ENCODE results near the gene TLL2.

Gene TLL2

GRCh38 chr10:96408201-96408600, 105.5 kb downstream of the TLL2 start:
- DNase-seq (ENCODE audit: low read depth) = no peak
- no peak for TF ChIP-seq CTCF (conservative IDR thresholded peaks at IDR 0.05; ENCODE audit: low read length)
- H3K4me3 ChIP-seq (ENCODE audit: low read length) = no peak overlapping the region

GRCh38 chr10:96407560-96408069, 106.1 kb downstream of the TLL2 start:
- H3K4me3 ChIP-seq (ENCODE audit: low read length) = no peak overlapping the region
- no peak for TF ChIP-seq CTCF (conservative IDR thresholded peaks at IDR 0.05; ENCODE audit: low read length)
- DNase-seq (ENCODE audit: low read depth) = no peak

GRCh38 chr10:96406091-96406490, 107.6 kb downstream of the TLL2 start:
- no peak for TF ChIP-seq CTCF (conservative IDR thresholded peaks at IDR 0.05; ENCODE audit: low read length)
- H3K4me3 ChIP-seq (ENCODE audit: low read length) = no peak overlapping the region
- no peak for DNase-seq (ENCODE audit: low read depth)

- no peak for TF ChIP-seq CTCF (conservative IDR thresholded peaks at IDR 0.05; ENCODE audit: low read length)
- no peak for DNase-seq (ENCODE audit: low read depth)
- no peak overlapping the region for H3K4me3 ChIP-seq (ENCODE audit: low read length)
Measured at GRCh38 chr10:96402417-96403305, 111.1 kb downstream of the TLL2 start.

DNA sequence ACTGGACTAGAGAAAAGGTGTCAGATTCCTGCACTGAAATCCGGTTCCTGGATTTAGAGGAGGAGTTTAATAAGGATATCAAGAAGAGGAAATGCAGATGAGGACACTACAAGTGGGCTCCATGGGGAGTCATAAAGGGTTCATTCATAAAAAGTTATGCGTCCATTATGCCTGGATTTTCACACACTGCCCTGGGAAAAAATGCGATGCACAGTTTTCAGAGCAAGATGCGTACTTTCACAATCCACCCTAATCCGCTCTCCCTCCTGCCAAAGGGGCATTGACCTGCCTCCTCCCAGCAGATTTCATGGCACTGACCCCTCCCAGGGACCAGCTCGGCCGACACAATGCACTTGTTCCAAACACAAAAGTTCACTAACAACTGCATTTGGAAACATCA, 112.7 kb downstream of the TLL2 start:
- no peak overlapping the region for H3K4me3 ChIP-seq (ENCODE audit: low read length)

GRCh38 chr10:96400465-96400864, 113.3 kb downstream of the TLL2 start:
- peak; percentile 17 for DNase-seq (ENCODE audit: low read depth)
- TF ChIP-seq CTCF (conservative IDR thresholded peaks at IDR 0.05; ENCODE audit: low read length) = no peak
- H3K4me3 ChIP-seq (ENCODE audit: low read length) = no peak overlapping the region

More for the DNA sequence above, 112.7 kb downstream of the TLL2 start:
- DNase-seq (ENCODE audit: low read depth) = no peak
- no peak for TF ChIP-seq CTCF (conservative IDR thresholded peaks at IDR 0.05; ENCODE audit: low read length)

- no peak for DNase-seq (ENCODE audit: low read depth)
- H3K4me3 ChIP-seq (ENCODE audit: low read length) = no peak overlapping the region
- no peak for TF ChIP-seq CTCF (conservative IDR thresholded peaks at IDR 0.05; ENCODE audit: low read length)
Measured at GRCh38 chr10:96397902-96398301, 115.8 kb downstream of the TLL2 start.

Measured in AG10803 (cell line).